AG09319 (cell line): Measurements from ENCODE around the gene TMEM11.
A peak's percentile ranks its signal among the peaks of the same experiment; 100 is the strongest.

Experiments
- DNase-seq: peaks from one replicate; pipeline ENCODE4 v3.0.0-alpha.2; 2010; ENCODE audit warnings: low read depth; ENCODE audit errors: extremely low read depth
- CTCF ChIP-seq: IDR thresholded peaks from 2 replicates; pipeline ENCODE4 v1.5.1; 2011; ENCODE audit warnings: low read depth, mild to moderate bottlenecking, inconsistent platforms, low read length, moderate library complexity

The TMEM11 gene

GRCh38 chr17:21241564-21241963 lies 27.6 kb upstream of the TMEM11 start:
- no peak for TF ChIP-seq CTCF
- DNase-seq, result no peak

- no peak for TF ChIP-seq CTCF
- DNase-seq, result no peak
Measured at GRCh38 chr17:21240369-21241055, 26.6 kb upstream of the TMEM11 start.

GRCh38 chr17:21239680-21240368 lies 25.9 kb upstream of the TMEM11 start:
- peak; percentile 43 for TF ChIP-seq CTCF
- no peak for DNase-seq

GRCh38 chr17:21235921-21236320 lies 22.0 kb upstream of the TMEM11 start:
- no peak for TF ChIP-seq CTCF
- DNase-seq, result no peak

GRCh38 chr17:21233581-21234347 lies 19.8 kb upstream of the TMEM11 start:
- no peak for TF ChIP-seq CTCF
- no peak for DNase-seq

GRCh38 chr17:21232033-21232749 lies 18.2 kb upstream of the TMEM11 start:
- TF ChIP-seq CTCF, result no peak
- DNase-seq, result no peak

- TF ChIP-seq CTCF, result no peak
- DNase-seq, result no peak
Measured at GRCh38 chr17:21231533-21231932, 17.6 kb upstream of the TMEM11 start.
